K562 (cell line): Measurements from ENCODE around the gene ATXN7L1. TPM values are rescaled to one million over a fixed set of nuclear protein-coding genes. Genes with fewer than 3 reads are reported as not detected.

ENCODE experiments used
- ATAC-seq: fragments of 200-7000 bp; cut with Tn5 transposase; 3 replicates; pipeline ENCODE4 v1.9.1; 2020; ENCODE audit warnings: moderate library complexity
- BruUV-seq: library from RNA; stranded (reverse); fragments of 400-500 nt; replicated peaks from 2 replicates; lab custom pipeline; 2021; lab: Mats Ljungman, UMichigan
- CTCF ChIA-PET: fragments of 300-600 bp; formaldehyde crosslinking; extraction: SDS; loops from one replicate; lab custom pipeline; 2021; ENCODE audit warnings: low intra/inter-chr PET ratio; lab: Yijun Ruan, JAX
- POLR2A ChIA-PET: fragments of 300-600, 350-650 bp; sonication (Branson Sonifier 250); formaldehyde crosslinking; extraction: SDS; loops from one replicate; lab custom pipeline; 2021; ENCODE audit warnings: antibody characterized with exemption, inconsistent platforms; lab: Yijun Ruan, JAX
- DNase-seq, 4 experiments: peaks; one replicate each; pipeline versions ENCODE4 v3.0.0 to v3.0.0-alpha.2; 2011 to 2018; ENCODE audit warnings: low spot score in 3 of 4, mixed read lengths in 3 of 4; ENCODE audit errors: extremely low read depth in 1 of 4
- FAIRE-seq: peaks from 2 replicates; lab custom pipeline; 2011; peaks lifted over from hg19 to GRCh38; lab: Jason Lieb, UNC
- H2AFZ ChIP-seq: 2 replicates; pipeline ENCODE4 v1.6.0; 2011; ENCODE audit warnings: low read depth, low read length, control low read depth, inconsistent platforms
- H3K27ac ChIP-seq: fragments of 200-600 bp; 3 replicates; pipeline ENCODE4 v1.8.0; 2011; ENCODE audit warnings: low read depth, mild to moderate bottlenecking, control low read depth, inconsistent platforms, low read length, moderate library complexity, mixed read lengths; ENCODE audit errors: extremely low read depth
- H3K27me3 ChIP-seq, 2 experiments: fragments of 300-600 bp in 1 of 2; 2 replicates in 1 of 2; 3 replicates in 1 of 2; pipeline versions ENCODE4 v1.6.0 to v1.8.0; 2011; ENCODE audit warnings: inconsistent platforms in 2 of 2, low read length in 2 of 2, mild to moderate bottlenecking in 1 of 2, mixed read lengths in 1 of 2, moderate library complexity in 1 of 2; ENCODE audit not compliant: control insufficient read depth in 2 of 2, insufficient read depth in 2 of 2
- H3K36me3 ChIP-seq: fragments of 300-600 bp; 3 replicates; pipeline ENCODE4 v1.8.0; 2011; ENCODE audit warnings: mild to moderate bottlenecking, low read length, inconsistent platforms; ENCODE audit not compliant: control insufficient read depth, insufficient read depth
- H3K4me1 ChIP-seq, 2 experiments: fragments of 200-600 bp in 1 of 2; replicated peaks in 1 of 2; 2 replicates in 1 of 2; 3 replicates in 1 of 2; pipeline versions ENCODE4 v1.5.1 to v1.8.0; 2011; ENCODE audit warnings: inconsistent platforms in 2 of 2, low read length in 2 of 2, mild to moderate bottlenecking in 1 of 2, mixed read lengths in 1 of 2, moderate library complexity in 1 of 2; ENCODE audit not compliant: control insufficient read depth in 2 of 2, insufficient read depth in 2 of 2
- H3K4me2 ChIP-seq: 2 replicates; pipeline ENCODE4 v1.6.1; 2011; ENCODE audit warnings: low read length, control low read depth, inconsistent platforms, mixed read lengths; ENCODE audit not compliant: insufficient read depth
- H3K4me3 ChIP-seq: fragments of 200-600 bp; sonication (generic), shearing (Covaris generic); 2 replicates; pipeline ENCODE4 v1.5.1; 2016; ENCODE audit warnings: control low read depth, inconsistent platforms
- H3K79me2 ChIP-seq: fragments of 200-600 bp; 3 replicates; pipeline ENCODE4 v1.8.0; 2011; ENCODE audit warnings: low read length, inconsistent platforms; ENCODE audit not compliant: control insufficient read depth, insufficient read depth
- H3K9ac ChIP-seq, 2 experiments: 2 replicates each; pipeline versions ENCODE4 v1.6.0 to v1.6.1; 2011; ENCODE audit warnings: low read depth in 2 of 2, low read length in 2 of 2, control low read depth in 1 of 2, inconsistent platforms in 1 of 2, mild to moderate bottlenecking in 1 of 2, mixed read lengths in 1 of 2; ENCODE audit not compliant: insufficient read depth in 1 of 2
- H3K9me1 ChIP-seq: one replicate; pipeline ENCODE4 v1.6.0; 2011; ENCODE audit warnings: inconsistent platforms, mild to moderate bottlenecking, low read length, moderate library complexity; ENCODE audit not compliant: control insufficient read depth, insufficient read depth
- H3K9me3 ChIP-seq: replicated peaks from 2 replicates; pipeline ENCODE4 v1.5.1; 2011; ENCODE audit warnings: low read depth, low read length, inconsistent platforms; ENCODE audit not compliant: control insufficient read depth, insufficient read depth
- H4K20me1 ChIP-seq: replicated peaks from 2 replicates; pipeline ENCODE4 v1.6.1; 2011; ENCODE audit warnings: low read length, inconsistent platforms, mixed read lengths; ENCODE audit not compliant: control insufficient read depth, insufficient read depth
- ARHGAP35 ChIP-seq: fragments of 450-650 bp; IDR thresholded peaks from 2 replicates; pipeline ENCODE4 v1.6.1; 2018; ENCODE audit not compliant: partially characterized antibody
- MEIS2 ChIP-seq: fragments of 450-650 bp; IDR thresholded peaks from 2 replicates; pipeline ENCODE4 v1.6.1; 2014; ENCODE audit warnings: mild to moderate bottlenecking; ENCODE audit not compliant: partially characterized antibody
- PBX2 ChIP-seq, 2 experiments: IDR thresholded peaks in 1 of 2; conservative IDR thresholded peaks in 1 of 2; 2 replicates each; pipeline ENCODE4 v1.6.1; 2016; ENCODE audit warnings: low read depth in 2 of 2, mild to moderate bottlenecking in 1 of 2, missing compliant biosample characterization in 1 of 2, missing genetic modification characterization in 1 of 2, moderate library complexity in 1 of 2
- PRDM10 ChIP-seq: fragments of 450-650 bp; IDR thresholded peaks from 2 replicates; pipeline ENCODE4 v1.6.1; 2018; ENCODE audit not compliant: partially characterized antibody
- WGBS: fragments of 100-300 bp; shearing (Covaris generic); methylation state at CpG from one replicate; pipeline ENCODE4 v1.1.6; 2016; ENCODE audit warnings: low coverage, mixed read lengths; ENCODE audit not compliant: insufficient coverage; ENCODE audit errors: missing lambda C conversion rate; 5-methylcytosine and 5-hydroxymethylcytosine counted together
- in situ Hi-C: fragments of 300-500 bp; cut with MboI; formaldehyde crosslinking; loops from 4 replicates; pipeline ENCODE4 v1.15.0; 2018; ENCODE audit warnings: inconsistent platforms, mixed read lengths
- intact Hi-C: fragments of 100-400 bp; cut with micrococcal nuclease; formaldehyde crosslinking; loops from 2 replicates; pipeline ENCODE4 v1.14.2; 2022
- polyA plus RNA-seq, 8 experiments: library from polyadenylated mRNA; depleted of rRNA in 4 of 8; stranded (reverse) in 5 of 8; unstranded in 3 of 8; fragments of >200 nt; fragmentation: Nextera tagmentation in 2 of 8; fragmentation: Illumina TruSeq in 1 of 8; extraction: Ambion mirVana in 2 of 8; extraction: Trizol in 1 of 8; gene quantifications; 2 replicates each; pipeline versions ENCODE4 v1.2.1 to v1.2.3, GENCODE V29; 2011 to 2014; ENCODE audit warnings: inconsistent platforms in 1 of 8, missing spikeins in 1 of 8
- total RNA-seq, 7 experiments: library from RNA; depleted of rRNA in 6 of 7; stranded (reverse); fragments of >200 nt in 6 of 7; fragmentation: Illumina TruSeq in 2 of 7; extraction: Trizol in 2 of 7; gene quantifications; 2 replicates each; pipeline versions ENCODE4 v1.2.1 to v1.2.3, GENCODE V29; 2011 to 2021; ENCODE audit warnings: low replicate concordance in 1 of 7

ATXN7L1 gene
- total and polyA plus RNA-seq, 9 of the 15 experiments (the other 6 are each of a cell fraction or from before 2014, with no cell fraction given): 6.6 to 13.7 (median 10.7) TPM

- ChIA-PET POLR2A (interaction anchor here (0.5 to 2.2 kb wide), 4 partner anchors 10 to 670 kb away, joined by 3 to 12 read pairs (median 4); no protein-coding TSS in a partner anchor), CTCF (no interaction called here)
- H3K27me3 ChIP-seq: no peaks in the 10 kb centered on the region
- ATAC-seq: peak; percentile 44
- H4K20me1 ChIP-seq: no peaks in the 10 kb centered on the region
- H3K4me1 ChIP-seq: peaks cover 0 to 13% of the 10 kb centered on the region in 2 experiments; a peak in 3 of 5 replicates
- intact Hi-C loops (loop anchor here (2.0 to 5.0 kb wide), 4 partner anchors 141 to 665 kb away; no protein-coding TSS in a partner anchor), in situ Hi-C loops (no loop called here)
- BruUV-seq: no TSS peak
- H3K9ac ChIP-seq: 0 out of 4 replicates have a peak overlapping the region, but pooled peaks of 1 of the 2 experiments have one; percentile 22
- H3K36me3 ChIP-seq: no peaks in the 10 kb centered on the region; the same call in 2 of the 3 replicates
- no peak overlapping the region for H3K27ac ChIP-seq
- H3K79me2 ChIP-seq: no peaks in the 10 kb centered on the region
- TF ChIP-seq ARHGAP35: no peak
- no peak for TF ChIP-seq PBX2 (CRISPR knock-in tag; IDR thresholded peaks at IDR 0.05; ENCODE audit: low read depth)
- TF ChIP-seq PBX2 (tag; conservative IDR thresholded peaks at IDR 0.05; ENCODE audit: low read depth): peak; percentile 56
- peak; percentile 39 for TF ChIP-seq MEIS2
- peak; percentile 12 for TF ChIP-seq PRDM10
- no peaks in the 10 kb centered on the region for H3K9me1 ChIP-seq
- DNase-seq: peak in 2 of 4 experiments; percentile 25 to 42
- no peak overlapping the region for H3K4me3 ChIP-seq
- peaks cover 9% of the 10 kb centered on the region; the same call in 1 of the 2 replicates for H3K9me3 ChIP-seq
- no peak for FAIRE-seq
- 48% methylated on average over 12 of the region's 12 CpGs for WGBS
- H2AFZ ChIP-seq: peak overlapping the region; percentile 14; the same call in 1 of the 2 replicates
- H3K4me2 ChIP-seq: no peak overlapping the region
Measured at GRCh38 chr7:105587909-105588635, 288.3 kb downstream of the ATXN7L1 start.
